Thyroid gland (tissue), 4 donors: Measurements from ENCODE around the gene SPTB.

Experiments
- CTCF ChIP-seq, 6 experiments: fragments of 200-600 bp in 3 of 6; fragments of 450-650 bp in 3 of 6; sonication (generic) in 3 of 6; IDR thresholded peaks; one replicate each; pipeline ENCODE4 v1.5.1; 2016 to 2019; ENCODE audit warnings: antibody characterized with exemption in 6 of 6, mild to moderate bottlenecking in 2 of 6, inconsistent platforms in 1 of 6, moderate library complexity in 1 of 6
- POLR2A ChIP-seq, 2 donors: fragments of 450-650 bp; IDR thresholded peaks; one replicate each; pipeline ENCODE4 v1.6.1; 2017; ENCODE audit warnings: antibody characterized with exemption in 2 of 2, mild to moderate bottlenecking in 2 of 2, moderate library complexity in 1 of 2

- no peak for TF ChIP-seq CTCF (IDR thresholded peaks at IDR 0.05)
- no peak for TF ChIP-seq POLR2A (IDR thresholded peaks at IDR 0.05)
Measured at GRCh38 chr14:64843548-64843947, 36.2 kb downstream of the SPTB start.
